OCI-M2 (cell line): ENCODE results near the gene CHSY1.
"Not testable (repeated sequence)": the region's sequence is repeated elsewhere in the genome, so short reads cannot be mapped to it uniquely, and the experiment has no call there.

Experiments used
- DNase-seq: peaks from one replicate; lab custom pipeline; 2025; ENCODE audit not compliant: unreplicated experiment; lab: John Stamatoyannopoulos, UW

The CHSY1 gene, protein sequence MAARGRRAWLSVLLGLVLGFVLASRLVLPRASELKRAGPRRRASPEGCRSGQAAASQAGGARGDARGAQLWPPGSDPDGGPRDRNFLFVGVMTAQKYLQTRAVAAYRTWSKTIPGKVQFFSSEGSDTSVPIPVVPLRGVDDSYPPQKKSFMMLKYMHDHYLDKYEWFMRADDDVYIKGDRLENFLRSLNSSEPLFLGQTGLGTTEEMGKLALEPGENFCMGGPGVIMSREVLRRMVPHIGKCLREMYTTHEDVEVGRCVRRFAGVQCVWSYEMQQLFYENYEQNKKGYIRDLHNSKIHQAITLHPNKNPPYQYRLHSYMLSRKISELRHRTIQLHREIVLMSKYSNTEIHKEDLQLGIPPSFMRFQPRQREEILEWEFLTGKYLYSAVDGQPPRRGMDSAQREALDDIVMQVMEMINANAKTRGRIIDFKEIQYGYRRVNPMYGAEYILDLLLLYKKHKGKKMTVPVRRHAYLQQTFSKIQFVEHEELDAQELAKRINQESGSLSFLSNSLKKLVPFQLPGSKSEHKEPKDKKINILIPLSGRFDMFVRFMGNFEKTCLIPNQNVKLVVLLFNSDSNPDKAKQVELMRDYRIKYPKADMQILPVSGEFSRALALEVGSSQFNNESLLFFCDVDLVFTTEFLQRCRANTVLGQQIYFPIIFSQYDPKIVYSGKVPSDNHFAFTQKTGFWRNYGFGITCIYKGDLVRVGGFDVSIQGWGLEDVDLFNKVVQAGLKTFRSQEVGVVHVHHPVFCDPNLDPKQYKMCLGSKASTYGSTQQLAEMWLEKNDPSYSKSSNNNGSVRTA

DNA sequence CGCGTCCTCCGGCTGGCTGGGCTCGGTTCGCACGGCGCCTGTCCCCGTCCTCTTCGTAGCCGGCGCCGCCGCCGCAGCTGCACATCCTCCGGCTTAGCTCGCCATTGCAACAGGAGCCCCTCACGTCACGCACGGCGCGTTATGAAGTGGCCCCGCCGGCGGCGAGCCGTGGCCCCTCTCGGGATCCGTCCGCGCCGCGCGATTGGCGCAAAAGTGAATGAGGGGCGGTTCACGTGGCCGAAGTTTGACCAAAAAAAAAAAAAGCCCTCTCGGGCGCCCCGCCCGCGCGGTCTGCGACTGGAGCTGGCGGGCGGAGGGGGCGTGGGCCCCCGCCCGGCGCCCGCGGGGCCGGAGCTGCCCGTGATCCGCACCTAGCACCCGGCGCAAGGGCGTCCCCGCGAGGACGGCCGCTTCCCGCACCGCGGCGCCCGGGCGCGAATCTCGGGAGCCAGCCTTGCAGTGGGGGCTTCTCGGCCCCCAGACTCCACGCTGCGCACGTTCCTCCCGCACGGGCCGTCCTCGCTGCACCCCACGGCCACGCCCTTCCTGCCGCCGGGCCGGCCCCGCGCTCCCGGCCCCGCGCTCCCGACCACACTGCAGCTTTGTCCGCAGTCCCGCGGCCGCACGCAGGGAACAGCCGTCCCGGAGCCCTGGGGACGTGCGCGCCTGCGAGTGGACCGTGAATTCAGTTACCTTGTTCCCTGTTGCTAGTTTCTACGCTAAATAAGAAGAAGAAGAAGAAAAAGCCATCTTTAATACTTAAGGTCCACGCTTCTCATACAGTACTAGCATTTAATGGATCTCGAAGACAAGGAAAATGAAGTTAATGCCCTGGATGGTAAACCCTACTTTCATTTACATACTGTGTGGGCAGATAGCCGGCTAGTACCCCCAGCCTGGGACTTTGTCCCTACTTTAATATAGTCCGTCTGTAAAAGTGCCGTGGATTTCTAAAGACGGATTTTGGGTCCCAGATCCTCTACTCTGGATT is at the start of gene CHSY1:
Gene CHSY1 (minus strand): TSS at position 219 of the 991 bp plus-strand sequence. CDS start 592 bp downstream, outside the sequence.
- DNase-seq: no peak

DNA sequence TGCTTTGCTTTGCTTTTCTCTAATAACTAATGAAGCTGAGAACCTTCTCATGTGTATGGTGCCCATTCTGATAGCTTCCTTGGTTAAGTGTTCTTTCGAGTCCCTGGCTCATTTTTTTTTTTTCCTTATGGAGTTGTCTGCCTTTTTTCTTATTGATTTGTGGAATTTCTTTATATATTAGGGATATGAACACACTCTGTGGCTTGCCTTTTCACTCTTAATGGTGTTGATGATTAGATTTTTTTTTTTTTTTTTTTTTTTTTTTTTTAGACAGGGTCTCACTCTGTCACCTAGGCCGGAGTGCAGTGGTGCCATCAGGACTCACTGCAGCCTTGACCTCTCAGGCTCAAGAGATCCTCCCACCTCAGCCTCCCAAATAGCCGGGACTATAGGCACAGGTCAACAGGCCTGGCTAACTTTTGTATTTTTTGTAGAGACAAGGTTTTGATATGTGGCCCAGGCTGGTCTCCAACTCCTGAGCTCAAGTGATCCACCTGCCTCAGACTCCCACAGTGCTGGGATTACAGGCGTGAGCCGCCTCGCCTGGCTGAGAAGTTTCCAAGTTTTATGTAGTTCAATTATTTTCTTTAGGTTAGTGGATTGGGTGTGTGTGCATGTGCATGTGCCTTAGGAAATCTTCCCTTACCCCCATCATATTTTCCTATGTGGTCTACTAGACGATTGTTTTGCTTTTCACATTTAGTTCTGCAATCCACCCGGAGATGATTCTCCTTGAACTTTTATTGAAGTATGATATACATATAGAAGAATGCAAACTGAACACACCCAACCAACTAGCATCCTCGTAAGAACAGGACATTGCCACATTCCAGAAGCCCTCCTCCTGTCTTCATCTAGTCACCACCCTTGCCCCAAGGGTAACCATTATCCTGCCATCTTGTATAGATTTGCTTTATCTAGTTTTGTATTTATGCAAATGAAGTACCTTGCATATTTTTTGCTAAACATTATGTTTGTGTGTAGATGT is 44.9 kb upstream of the CHSY1 start:
- DNase-seq: no peak

DNA sequence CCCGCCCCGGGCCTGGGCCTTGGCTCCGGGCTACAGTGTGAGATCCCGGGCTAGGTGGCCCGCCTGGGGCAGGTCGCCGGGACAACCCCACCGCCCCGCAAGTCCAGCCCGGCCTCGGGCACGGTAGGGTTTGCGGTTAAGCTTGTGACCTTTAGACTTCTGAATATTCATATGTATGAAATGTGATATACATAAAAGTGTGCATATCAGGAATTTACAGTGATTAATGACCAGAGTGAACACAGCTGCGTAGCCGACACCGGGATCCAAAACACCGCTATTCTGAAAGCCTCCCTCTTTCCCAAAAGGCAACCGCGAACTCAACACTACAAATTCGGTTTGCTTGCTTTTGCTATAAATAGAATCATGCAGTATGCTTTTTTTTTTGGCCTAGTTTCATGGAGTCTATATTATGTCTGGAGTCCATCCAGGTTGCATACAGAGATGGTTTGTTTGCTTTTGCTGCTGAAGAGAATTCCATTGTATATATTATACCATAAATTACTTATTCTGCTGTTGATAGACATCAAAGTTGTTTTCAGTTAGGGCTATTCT is 43.8 kb upstream of the CHSY1 start:
- no peak for DNase-seq

DNA sequence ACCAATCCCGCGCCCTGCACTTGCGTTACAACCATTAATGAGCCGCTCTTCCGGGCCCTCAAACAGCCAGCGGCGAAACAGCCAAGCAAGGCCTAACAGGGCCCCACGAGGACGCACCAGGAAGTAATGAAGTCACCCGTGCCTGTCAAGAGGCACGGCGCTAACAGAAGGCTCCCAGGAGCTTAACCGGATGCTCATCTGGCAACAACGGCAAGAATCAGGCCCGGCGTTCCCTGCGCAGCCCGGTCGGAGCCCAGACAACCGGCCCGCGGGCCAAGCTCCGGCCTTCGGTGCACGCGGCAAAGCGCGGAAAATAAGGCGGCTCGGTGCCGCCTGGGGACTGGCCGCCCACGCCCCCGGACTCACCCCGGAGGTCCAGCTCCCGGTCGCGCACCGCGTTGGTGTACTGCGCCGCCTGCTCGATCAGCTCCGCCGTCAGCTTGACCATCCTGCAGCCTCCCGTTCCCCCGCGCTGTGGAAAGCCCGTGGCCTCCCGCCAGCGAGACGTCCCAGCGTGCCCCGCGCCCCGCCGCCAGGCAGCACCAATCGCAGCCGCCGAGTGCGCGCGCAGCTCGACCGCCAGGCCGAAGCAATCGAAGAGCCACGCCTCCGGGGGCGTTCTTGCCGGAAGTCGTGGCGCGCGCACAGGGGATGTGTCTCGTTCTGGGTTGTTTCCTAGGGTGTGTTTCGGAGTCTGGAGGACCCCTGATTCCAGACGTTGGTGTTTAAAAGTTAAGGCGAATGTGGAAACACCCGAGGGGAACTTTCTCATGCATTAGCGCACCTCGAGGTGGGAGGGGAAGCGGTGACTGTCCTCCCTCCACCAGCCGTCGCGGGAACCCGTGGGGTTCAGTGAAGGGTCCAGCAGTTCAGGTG is 43.1 kb upstream of the CHSY1 start, which contains the start of gene SNRPA1:
Gene SNRPA1 (minus strand): TSS at position 518 of the 876 bp plus-strand sequence. CDS start 70 bp downstream, at position 448.
- peak; percentile 22 for DNase-seq

DNA sequence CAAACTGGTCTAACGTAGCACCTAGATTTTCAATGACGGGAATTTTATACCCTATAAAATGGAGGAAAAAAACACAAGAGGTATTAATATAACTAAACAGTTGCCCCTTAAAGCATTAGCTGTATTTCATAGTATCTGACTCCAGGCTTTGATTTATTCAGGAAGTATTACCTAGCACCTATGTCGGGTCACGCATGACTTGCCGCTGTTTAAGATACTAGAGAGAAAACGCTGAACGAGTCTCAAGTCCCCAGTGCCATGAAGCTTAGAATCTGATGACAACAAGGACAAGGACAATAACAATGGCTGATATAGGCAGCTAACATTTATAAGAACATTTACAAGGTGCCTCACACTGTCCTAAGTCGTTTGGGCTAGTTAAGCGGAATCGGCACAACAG is 41.3 kb upstream of the CHSY1 start:
- DNase-seq: no peak

DNA sequence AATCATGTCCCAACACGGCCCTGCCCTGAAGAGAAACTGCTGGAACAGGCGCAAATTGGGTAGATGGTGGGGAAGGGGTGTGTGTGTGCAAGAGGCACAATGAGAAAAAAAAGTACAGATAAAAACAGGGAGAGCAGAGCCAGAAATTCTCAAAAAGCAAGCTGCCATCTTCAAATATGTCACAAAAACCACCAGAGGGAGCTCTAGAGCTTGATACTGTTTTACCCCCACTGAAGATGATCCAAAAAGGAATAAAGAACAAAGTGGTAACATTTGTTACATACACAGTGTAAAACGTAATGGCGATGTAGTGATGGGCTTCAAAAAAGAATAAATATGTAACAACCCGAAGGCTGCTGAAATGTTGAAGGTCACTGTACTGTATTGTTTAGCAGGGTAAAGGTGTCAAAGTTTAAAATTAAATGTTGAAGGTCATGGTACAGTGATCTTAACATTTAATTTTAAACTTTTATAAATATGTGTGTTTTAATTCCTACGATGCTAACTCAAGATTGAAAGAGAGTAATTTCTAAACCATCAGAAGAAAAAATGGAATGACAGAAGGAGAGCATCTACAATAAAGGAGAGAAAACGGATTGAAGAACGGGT is 37.2 kb upstream of the CHSY1 start:
- no peak for DNase-seq

DNA sequence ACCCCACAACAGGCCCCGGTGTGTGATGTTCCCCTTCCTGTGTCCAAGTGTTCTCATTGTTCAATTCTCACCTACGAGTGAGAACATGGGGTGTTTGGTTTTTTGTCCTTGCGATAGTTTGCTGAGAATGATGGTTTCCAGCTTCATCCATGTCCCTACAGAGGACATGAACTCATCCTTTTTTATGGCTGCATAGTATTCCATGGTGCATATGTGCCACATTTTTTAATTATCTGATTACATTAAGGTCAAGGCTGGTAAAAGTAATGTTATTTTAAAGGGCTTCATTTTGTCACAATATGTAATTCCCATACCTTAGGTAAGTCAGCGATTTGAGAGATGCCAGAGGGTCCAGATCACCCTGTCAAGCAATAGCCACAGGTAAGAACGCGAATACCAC is 35.5 kb upstream of the CHSY1 start:
- not testable (repeated sequence) for DNase-seq

DNA sequence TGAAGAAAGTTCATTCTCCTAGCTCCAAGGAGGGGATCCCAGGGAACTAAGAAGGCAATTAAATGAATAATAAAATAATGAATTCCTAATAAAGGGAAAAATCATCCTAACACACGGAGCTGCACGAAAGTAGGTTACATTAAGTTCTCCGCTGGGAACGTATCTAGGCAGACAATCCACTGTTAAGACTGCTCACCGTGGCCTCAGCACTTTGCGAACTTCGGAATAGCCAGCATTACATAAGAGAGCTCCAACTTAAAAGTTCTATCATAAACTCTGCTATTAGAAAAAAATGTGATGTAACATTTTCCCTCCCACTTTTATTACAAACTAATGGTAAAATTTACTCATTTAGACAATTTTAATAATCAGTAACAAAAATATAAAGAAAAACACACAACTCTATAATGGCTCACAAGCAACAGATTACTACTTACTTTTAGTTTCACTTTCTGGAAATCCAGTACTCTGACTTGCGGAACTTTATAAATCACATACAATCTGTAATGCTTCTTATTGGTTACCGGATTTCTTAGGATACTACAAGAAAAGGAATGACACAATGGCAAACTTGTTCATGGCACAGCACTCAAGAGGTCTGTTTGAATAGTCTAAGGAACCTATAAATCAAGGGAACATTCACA is 34.7 kb upstream of the CHSY1 start:
- no peak for DNase-seq

DNA sequence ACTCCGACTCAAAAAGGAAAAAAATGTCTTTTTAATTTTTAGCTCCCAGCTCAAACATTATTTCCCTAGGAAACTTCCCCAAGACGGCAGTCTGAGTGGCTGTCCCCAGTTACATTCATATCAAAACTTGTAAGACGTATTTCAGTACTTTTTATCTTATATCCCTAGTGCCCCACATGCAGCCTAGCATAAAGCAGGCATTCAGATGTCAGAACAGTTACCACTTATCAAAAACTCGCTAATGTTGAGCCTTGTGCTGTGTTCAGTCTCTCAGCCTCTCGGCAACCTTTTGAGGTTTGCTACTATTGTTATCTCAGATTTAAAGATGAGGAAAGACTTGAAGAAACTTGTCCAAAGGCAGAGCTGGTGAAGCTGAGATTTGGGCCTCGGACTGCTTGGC is 32.1 kb upstream of the CHSY1 start:
- no peak for DNase-seq

DNA sequence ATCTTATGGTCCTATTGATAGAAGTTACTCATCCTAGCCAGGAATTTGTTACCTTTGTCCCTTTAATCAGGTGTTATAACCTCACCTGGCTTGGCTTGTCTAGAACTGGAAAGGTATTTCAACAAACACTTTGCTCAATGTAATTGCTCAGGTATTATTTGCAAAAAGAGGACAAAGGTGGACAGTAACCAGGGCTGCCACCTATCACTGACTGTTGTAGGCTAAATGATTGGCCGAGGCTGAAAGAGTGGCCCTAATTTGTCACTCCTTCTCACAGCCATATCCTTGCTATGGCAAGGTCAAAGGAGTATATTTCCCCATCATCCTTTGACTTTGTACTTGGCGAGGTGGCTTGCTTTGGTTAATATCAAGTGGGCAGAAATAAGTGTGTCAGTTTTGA is 28.2 kb upstream of the CHSY1 start:
- DNase-seq: no peak

DNA sequence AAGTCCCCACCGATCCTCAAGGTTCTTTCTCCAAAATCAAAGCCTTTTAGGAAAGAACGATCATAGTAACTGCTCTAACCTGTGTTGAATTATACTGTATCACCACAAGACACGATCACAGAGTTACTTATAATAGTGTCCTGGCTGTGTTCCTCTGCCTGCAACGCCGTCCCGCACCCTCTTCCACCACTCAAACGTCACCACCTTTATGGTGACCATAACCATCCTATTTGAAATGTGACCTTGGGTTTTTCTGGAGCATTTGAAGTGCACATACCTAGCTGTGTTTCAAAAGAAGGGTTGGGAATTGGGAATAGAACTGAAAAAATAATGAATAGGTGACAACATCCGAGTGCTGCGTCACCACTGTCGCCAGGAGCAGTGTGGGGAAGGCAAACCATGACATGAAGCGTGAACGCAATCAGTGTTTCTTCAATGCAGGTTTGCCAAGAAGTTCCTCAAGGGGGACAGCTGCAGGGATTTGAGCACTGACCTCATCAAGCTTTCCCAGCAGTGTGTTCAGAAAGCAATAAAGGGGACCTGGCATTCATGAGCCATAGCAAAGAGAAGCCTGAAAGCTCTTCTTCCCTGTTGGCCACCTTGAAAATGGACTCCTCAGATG is 26.2 kb upstream of the CHSY1 start:
- DNase-seq: no peak

DNA sequence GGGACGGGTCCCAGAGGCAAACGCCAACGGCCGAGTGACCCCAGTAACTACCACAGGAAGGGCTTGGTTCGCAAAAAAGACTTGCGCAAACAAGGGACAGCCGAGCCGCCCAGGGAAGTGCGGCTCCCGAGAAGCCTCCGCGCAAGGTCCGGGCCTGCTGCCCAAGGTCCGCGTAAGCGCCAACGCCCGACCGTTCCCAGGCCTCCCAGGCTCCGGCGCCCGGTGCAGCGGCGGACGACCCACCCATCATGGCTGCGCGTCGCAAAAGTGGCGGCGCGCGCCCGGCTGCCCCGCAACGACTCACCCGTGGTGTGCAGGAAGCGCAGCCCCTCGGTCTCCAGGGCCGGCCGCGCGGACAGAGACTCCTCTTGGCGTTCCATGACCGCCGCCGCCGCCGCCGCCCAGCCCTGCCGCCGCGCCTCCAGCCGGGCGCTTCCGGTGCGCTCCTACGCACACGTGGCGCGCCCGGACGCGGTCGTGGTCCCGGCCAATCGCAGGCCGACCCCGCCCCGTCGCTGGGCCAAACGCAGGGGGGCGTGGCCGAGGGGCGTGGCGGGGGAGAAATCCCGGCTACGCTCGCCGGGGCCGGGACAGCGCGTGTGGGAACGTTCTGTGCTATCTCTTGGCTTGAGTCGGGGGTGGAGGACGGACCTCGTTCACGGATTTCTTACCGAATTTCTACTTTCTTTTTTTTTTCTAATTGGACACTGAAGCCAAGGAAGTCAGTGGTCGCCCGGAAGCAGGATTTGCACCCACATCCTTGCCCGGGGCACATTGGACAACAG is 25.4 kb upstream of the CHSY1 start, which contains the start of gene SELENOS:
Gene SELENOS (minus strand): TSS at position 448 of the 785 bp plus-strand sequence. CDS start 68 bp downstream, at position 380.
- no peak for DNase-seq

DNA sequence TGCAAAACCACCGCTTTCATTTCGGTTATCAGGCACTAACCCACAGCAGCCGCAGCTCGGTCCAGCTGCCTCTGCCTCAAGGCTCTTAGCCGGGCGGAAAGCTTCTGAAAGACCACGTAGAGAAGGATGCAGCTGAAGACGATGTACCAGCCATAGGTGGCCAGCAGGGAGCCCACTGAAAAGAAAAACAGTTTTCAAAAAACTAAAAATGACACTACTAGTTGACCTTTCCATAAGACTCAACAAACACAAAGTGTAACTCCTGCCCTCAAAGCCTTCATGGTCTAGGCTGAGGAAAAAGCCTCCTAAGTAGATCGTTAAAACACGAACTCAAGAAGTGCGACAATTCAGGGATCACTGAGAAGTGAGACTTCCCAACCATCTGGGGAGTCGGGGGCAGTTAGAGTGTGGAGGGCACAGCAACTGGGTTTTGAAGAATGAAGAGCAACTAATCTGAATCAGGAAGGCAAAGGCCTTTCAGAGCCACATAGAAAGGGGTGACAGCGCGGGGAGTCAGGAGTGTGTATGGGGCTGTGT is 24.7 kb upstream of the CHSY1 start:
- DNase-seq: no peak

DNA sequence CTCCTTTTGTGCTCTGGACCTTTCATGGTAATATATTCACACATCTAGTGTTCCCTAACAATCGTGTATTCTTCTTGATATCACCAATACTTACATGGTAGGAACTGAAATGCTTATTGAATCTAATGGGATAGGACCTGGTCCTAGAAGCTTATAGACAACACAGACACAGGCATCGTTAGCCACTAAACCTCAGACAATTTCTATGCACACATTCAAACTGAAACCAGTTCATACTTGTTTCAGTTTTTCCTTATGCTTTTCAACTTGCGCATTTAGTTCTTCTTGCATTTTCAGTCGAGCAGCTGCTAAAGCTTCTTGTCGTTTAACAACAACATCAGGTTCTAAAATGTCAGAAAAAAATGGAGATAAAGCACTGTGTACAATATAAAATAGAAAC is 23.2 kb upstream of the CHSY1 start:
- no peak for DNase-seq

DNA sequence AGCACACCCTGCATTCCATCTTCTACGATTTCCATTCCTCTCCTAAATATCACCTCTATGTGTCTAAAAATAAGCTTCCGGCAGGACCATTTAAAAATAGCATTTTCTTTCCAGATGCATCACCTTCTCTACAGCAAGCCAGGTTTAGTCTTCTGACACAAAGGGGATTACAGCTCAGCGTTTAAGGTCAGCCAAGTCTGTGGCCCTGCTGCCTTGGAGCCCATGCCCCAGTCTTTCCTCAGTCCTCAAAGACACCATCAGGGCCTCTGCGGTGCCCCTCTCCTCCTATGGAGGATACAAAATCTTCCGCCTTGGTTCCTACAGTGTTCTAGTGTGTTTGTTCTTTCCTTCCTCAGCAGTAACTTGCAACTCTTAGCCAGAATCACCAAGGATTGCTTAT is 21.7 kb upstream of the CHSY1 start:
- DNase-seq: no peak

DNA sequence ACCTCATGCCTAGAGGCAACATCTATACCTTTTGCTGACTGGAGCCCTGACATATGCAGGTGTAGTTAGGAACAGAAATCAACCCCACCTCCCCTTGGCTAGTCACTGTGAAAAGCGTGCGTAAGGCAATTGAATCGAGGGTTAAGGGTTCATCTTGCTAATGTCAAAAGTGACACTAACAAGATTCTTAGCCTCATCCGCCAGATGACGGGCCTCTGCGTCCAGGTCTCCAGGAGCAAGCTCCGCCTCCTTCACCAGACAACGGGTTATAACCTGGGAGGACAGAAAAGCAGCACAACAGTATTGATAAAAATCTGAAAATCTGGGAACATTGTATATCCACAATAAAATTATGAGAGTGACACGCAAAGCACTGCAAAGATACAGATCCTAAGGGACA is 20.7 kb upstream of the CHSY1 start:
- no peak for DNase-seq
